A549 (cell line): ENCODE measurements around the gene NUP214. TPM values are rescaled to one million over a fixed set of nuclear protein-coding genes. Genes with fewer than 3 reads are reported as not detected.

Experiments
- ATAC-seq, 2 experiments: fragments of 200-7000 bp in 1 of 2; fragments of >200 bp in 1 of 2; cut with Nextera tagmentation in 1 of 2; cut with Tn5 transposase in 1 of 2; 3 replicates each; pipeline versions ENCODE4 v1.8.0 to v1.9.1; 2018 to 2020; ENCODE audit warnings: mild to moderate bottlenecking in 1 of 2, moderate library complexity in 1 of 2
- CTCF ChIA-PET: fragments of 300-600 bp; sonication (Branson Sonifier 250); formaldehyde crosslinking; extraction: SDS; loops from one replicate; lab custom pipeline; 2021; ENCODE audit warnings: antibody characterized with exemption, inconsistent platforms; lab: Yijun Ruan, JAX
- POLR2A ChIA-PET: fragments of 350-600 bp; formaldehyde crosslinking; extraction: SDS; loops from one replicate; lab custom pipeline; 2021; ENCODE audit warnings: antibody characterized with exemption, inconsistent platforms; lab: Yijun Ruan, JAX
- DNase-seq, 2 experiments: peaks; one replicate each; pipeline versions ENCODE4 v3.0.0 to v3.0.0-alpha.2; 2011 to 2016; ENCODE audit warnings: low read depth in 1 of 2, low spot score in 1 of 2
- FAIRE-seq: peaks from 2 replicates; lab custom pipeline; 2011; peaks lifted over from hg19 to GRCh38; lab: Jason Lieb, UNC
- H3K27ac ChIP-seq, 2 experiments: fragments of >200 bp; sonication (Bioruptor Twin); formaldehyde crosslinking; 3 replicates each; pipeline ENCODE4 v1.5.1; 2016 to 2017
- H3K4me1 ChIP-seq: fragments of >200 bp; sonication (Bioruptor Twin); formaldehyde crosslinking; 3 replicates; pipeline ENCODE4 v1.6.1; 2016
- H3K4me2 ChIP-seq: fragments of >200 bp; sonication (Bioruptor Twin); formaldehyde crosslinking; 3 replicates; pipeline ENCODE4 v1.6.1; 2016
- H3K4me3 ChIP-seq: fragments of >200 bp; sonication (Bioruptor Twin); formaldehyde crosslinking; 3 replicates; pipeline ENCODE4 v1.5.1; 2016
- H3K9me3 ChIP-seq: fragments of >200 bp; sonication (Bioruptor Twin); formaldehyde crosslinking; 3 replicates; pipeline ENCODE4 v1.6.1; 2016
- BHLHE40 ChIP-seq: IDR thresholded peaks from 2 replicates; pipeline ENCODE4 v1.6.1; 2012; ENCODE audit warnings: low read depth, low read length, inconsistent platforms
- CBX8 ChIP-seq: fragments of 200-600 bp; sonication (generic); IDR thresholded peaks from 2 replicates; pipeline ENCODE4 v1.6.1; 2016
- CHD2 ChIP-seq: fragments of 150-350 bp; IDR thresholded peaks from 2 replicates; pipeline ENCODE4 v1.6.1; 2014; ENCODE audit warnings: low read length; ENCODE audit not compliant: partially characterized antibody
- CHD4 ChIP-seq: fragments of 200-600 bp; sonication (generic); IDR thresholded peaks from 2 replicates; pipeline ENCODE4 v1.6.1; 2016; ENCODE audit warnings: antibody characterized with exemption, mild to moderate bottlenecking, borderline replicate concordance
- EHMT2 ChIP-seq: fragments of 200-600 bp; sonication (generic); IDR thresholded peaks from 2 replicates; pipeline ENCODE4 v1.6.1; 2016; ENCODE audit warnings: antibody characterized with exemption, low read depth, mild to moderate bottlenecking, moderate library complexity
- EP300 ChIP-seq, 2 experiments: fragments of >200 bp; sonication (Bioruptor Twin); formaldehyde crosslinking; IDR thresholded peaks; 2 replicates in 1 of 2; 3 replicates in 1 of 2; pipeline ENCODE4 v1.6.1; 2016 to 2017
- FOSL2 ChIP-seq, 2 experiments: fragments of 450-650 bp in 1 of 2; fragments of >200 bp in 1 of 2; sonication (Bioruptor Twin) in 1 of 2; formaldehyde crosslinking; IDR thresholded peaks; 2 replicates each; pipeline versions ENCODE4 v1.5.0 to v1.6.1; 2016 to 2020; ENCODE audit warnings: mild to moderate bottlenecking in 1 of 2, moderate library complexity in 1 of 2
- FOXS1 ChIP-seq: fragments of 250-450 bp; sonication (Bioruptor Pico); IDR thresholded peaks from 2 replicates; pipeline ENCODE4 v1.5.0; 2020; ENCODE audit warnings: mild to moderate bottlenecking, moderate library complexity
- HDAC2 ChIP-seq: fragments of 200-600 bp; sonication (generic); IDR thresholded peaks from 2 replicates; pipeline ENCODE4 v1.6.1; 2016
- HMGXB4 ChIP-seq: fragments of 250-450 bp; sonication (Bioruptor Pico); IDR thresholded peaks from 2 replicates; pipeline ENCODE4 v1.5.0; 2021; ENCODE audit warnings: mild to moderate bottlenecking, moderate library complexity, borderline replicate concordance
- HOXB13 ChIP-seq: fragments of 250-450 bp; sonication (Bioruptor Pico); IDR thresholded peaks from 2 replicates; pipeline ENCODE4 v1.5.0; 2020; ENCODE audit warnings: low read depth, mild to moderate bottlenecking, moderate library complexity
- JUN ChIP-seq, 2 experiments: fragments of >200 bp; sonication (Bioruptor Twin); formaldehyde crosslinking; IDR thresholded peaks; 2 replicates in 1 of 2; 3 replicates in 1 of 2; pipeline ENCODE4 v1.6.1; 2016 to 2017
- MYC ChIP-seq: IDR thresholded peaks from 2 replicates; pipeline ENCODE4 v1.6.1; 2012; ENCODE audit warnings: mild to moderate bottlenecking, inconsistent platforms, low read length, improper control_type of control experiment, borderline replicate concordance
- NFE2L2 ChIP-seq: fragments of 150-350 bp; conservative IDR thresholded peaks from 2 replicates; pipeline ENCODE4 v1.6.1; 2014; ENCODE audit warnings: low read length
- SMC3 ChIP-seq: fragments of >200 bp; sonication (Bioruptor Twin); formaldehyde crosslinking; IDR thresholded peaks from 3 replicates; pipeline ENCODE4 v1.6.1; 2018; ENCODE audit warnings: inconsistent platforms
- USF2 ChIP-seq: fragments of 450-650 bp; IDR thresholded peaks from 2 replicates; pipeline ENCODE4 v1.6.1; 2014; ENCODE audit warnings: antibody characterized with exemption
- ZC3H11A ChIP-seq: fragments of 450-650 bp; IDR thresholded peaks from 2 replicates; pipeline ENCODE4 v1.6.1; 2014; ENCODE audit warnings: antibody characterized with exemption, mild to moderate bottlenecking
- ZNF302 ChIP-seq: fragments of 250-450 bp; sonication (Bioruptor Pico); IDR thresholded peaks from 2 replicates; pipeline ENCODE4 v1.9.0; 2021; ENCODE audit warnings: inconsistent platforms, mild to moderate bottlenecking, moderate library complexity
- WGBS: methylation state at CpG from one replicate; pipeline ENCODE4 v1.1.6; 2017; ENCODE audit errors: missing lambda C conversion rate; 5-methylcytosine and 5-hydroxymethylcytosine counted together
- polyA plus RNA-seq, 4 experiments: library from polyadenylated mRNA; depleted of rRNA in 3 of 4; stranded (reverse); fragments of >200 nt; fragmentation: RNase III in 1 of 4; extraction: RNeasy Plus Mini Kit Qiagen cat#74134 plus additional on column Dnase treatment in 1 of 4; gene quantifications; 2 replicates in 3 of 4; 3 replicates in 1 of 4; pipeline ENCODE4 v1.2.3, GENCODE V29; 2011 to 2017
- TF ChIP-seq, protein P1 (sequence below): fragments of 200-600 bp; sonication (generic); IDR thresholded peaks from 2 replicates; pipeline ENCODE4 v1.6.1; 2016; ENCODE audit warnings: antibody characterized with exemption, mild to moderate bottlenecking, moderate library complexity
- TF ChIP-seq, protein P2 (sequence below): fragments of >200 bp; sonication (Bioruptor Twin); formaldehyde crosslinking; IDR thresholded peaks from 3 replicates; pipeline ENCODE4 v1.6.1; 2016

Gene NUP214
- polyA plus RNA-seq, 2 of the 4 experiments (the other 2 are of a cell fraction) = 14.4 to 18.5 TPM

GRCh38 chr9:131259432-131259898 is 134.1 kb downstream of the NUP214 start:
- FAIRE-seq (no peak), ATAC-seq (no peak), DNase-seq (no peak)
- TF ChIP-seq BHLHE40 (no peak), ZC3H11A (no peak), USF2 (no peak), HDAC2 (no peak), SMC3 (no peak), EP300 (IDR thresholded peaks at IDR 0.05) (no peak), FOXS1 (CRISPR knock-in tag) (no peak), HOXB13 (CRISPR knock-in tag) (no peak), NFE2L2 (no peak), FOSL2 (IDR thresholded peaks at IDR 0.05) (no peak), FOSL2 (CRISPR knock-in tag; IDR thresholded peaks at IDR 0.05) (no peak), CBX8 (no peak), HMGXB4 (CRISPR knock-in tag) (no peak), JUN (IDR thresholded peaks at IDR 0.05) (no peak), EHMT2 (no peak), CHD2 (no peak), CHD4 (no peak)
- TF ChIP-seq, protein P1, sequence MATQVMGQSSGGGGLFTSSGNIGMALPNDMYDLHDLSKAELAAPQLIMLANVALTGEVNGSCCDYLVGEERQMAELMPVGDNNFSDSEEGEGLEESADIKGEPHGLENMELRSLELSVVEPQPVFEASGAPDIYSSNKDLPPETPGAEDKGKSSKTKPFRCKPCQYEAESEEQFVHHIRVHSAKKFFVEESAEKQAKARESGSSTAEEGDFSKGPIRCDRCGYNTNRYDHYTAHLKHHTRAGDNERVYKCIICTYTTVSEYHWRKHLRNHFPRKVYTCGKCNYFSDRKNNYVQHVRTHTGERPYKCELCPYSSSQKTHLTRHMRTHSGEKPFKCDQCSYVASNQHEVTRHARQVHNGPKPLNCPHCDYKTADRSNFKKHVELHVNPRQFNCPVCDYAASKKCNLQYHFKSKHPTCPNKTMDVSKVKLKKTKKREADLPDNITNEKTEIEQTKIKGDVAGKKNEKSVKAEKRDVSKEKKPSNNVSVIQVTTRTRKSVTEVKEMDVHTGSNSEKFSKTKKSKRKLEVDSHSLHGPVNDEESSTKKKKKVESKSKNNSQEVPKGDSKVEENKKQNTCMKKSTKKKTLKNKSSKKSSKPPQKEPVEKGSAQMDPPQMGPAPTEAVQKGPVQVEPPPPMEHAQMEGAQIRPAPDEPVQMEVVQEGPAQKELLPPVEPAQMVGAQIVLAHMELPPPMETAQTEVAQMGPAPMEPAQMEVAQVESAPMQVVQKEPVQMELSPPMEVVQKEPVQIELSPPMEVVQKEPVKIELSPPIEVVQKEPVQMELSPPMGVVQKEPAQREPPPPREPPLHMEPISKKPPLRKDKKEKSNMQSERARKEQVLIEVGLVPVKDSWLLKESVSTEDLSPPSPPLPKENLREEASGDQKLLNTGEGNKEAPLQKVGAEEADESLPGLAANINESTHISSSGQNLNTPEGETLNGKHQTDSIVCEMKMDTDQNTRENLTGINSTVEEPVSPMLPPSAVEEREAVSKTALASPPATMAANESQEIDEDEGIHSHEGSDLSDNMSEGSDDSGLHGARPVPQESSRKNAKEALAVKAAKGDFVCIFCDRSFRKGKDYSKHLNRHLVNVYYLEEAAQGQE = no peak
- ChIA-PET POLR2A (no interaction called here), CTCF (interaction anchor here (1.2 to 1.4 kb wide), 2 partner anchors 56 to 198 kb away, joined by 3 read pairs; no protein-coding TSS in a partner anchor)
- H3K9me3 ChIP-seq = no peaks in the 10 kb centered on the region
- peaks cover 8% of the 10 kb centered on the region for H3K4me1 ChIP-seq
- WGBS = 63% methylated on average over 6 of the region's 12 CpGs
- no peak overlapping the region for H3K27ac ChIP-seq
- no peak overlapping the region for H3K4me3 ChIP-seq
- H3K4me2 ChIP-seq = no peak overlapping the region

DNA sequence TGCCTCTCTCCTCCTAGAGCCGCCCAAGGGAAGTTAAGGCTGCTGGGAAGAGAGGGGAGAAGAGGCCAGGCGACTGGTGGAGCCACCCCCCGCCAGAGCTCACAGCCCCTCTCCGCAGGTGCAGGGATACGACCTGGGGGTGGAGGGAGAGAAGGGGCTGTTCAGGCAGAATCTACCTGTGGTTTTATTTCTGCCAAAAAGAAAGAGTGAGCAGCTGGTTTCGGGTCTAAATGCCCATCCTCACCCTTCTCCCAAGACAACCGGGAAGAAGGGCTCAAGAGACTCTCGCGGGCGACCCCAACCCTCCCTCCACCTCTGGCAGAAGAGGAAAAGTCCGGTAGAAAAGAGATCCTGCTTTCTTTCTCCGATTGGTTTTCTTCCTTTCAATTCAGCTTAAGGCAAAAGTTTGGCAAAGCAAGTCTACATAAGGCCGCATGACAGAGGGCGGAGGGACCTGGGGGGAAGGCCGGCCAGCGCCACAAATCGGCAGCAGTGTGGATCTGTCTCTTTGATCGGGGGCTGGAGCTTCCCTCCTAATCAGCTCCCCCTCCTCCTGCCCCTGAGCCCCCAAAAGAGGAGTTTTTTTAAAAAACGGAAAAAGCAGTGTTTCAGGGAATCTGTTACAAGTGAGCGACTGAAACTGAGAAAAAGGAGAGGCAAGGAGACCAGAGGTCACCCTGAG is 134.7 kb downstream of the NUP214 start:
- Histone ChIP-seq H3K4me3 (no peak overlapping the region), H3K4me2 (no peak overlapping the region), H3K4me1 (peaks cover 8% of the 10 kb centered on the region), H3K9me3 (no peaks in the 10 kb centered on the region), H3K27ac (no peak overlapping the region)
- TF ChIP-seq, protein P2, sequence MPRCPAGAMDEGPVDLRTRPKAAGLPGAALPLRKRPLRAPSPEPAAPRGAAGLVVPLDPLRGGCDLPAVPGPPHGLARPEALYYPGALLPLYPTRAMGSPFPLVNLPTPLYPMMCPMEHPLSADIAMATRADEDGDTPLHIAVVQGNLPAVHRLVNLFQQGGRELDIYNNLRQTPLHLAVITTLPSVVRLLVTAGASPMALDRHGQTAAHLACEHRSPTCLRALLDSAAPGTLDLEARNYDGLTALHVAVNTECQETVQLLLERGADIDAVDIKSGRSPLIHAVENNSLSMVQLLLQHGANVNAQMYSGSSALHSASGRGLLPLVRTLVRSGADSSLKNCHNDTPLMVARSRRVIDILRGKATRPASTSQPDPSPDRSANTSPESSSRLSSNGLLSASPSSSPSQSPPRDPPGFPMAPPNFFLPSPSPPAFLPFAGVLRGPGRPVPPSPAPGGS = no peak
- no peak for TF ChIP-seq ZNF302
- no peak for TF ChIP-seq MYC
- no peak for DNase-seq
- ChIA-PET POLR2A (no interaction called here), CTCF (interaction anchor here (1.1 to 1.4 kb wide), 2 partner anchors 55 to 57 kb away, joined by 3 read pairs; no protein-coding TSS in a partner anchor)
- no peak for FAIRE-seq
- WGBS = 69% methylated on average over 20 of the region's 20 CpGs
- no peak for ATAC-seq
